HepG2 (cell line): ENCODE results near the gene FHIT. TPM values are rescaled to one million over a fixed set of nuclear protein-coding genes. Genes with fewer than 3 reads are reported as not detected.

Experiments
- ATAC-seq: fragments of 200-7000 bp; cut with Tn5 transposase; 3 replicates; pipeline ENCODE4 v1.9.1; 2020; ENCODE audit warnings: mild to moderate bottlenecking, moderate library complexity
- BruUV-seq: library from RNA; stranded (reverse); fragments of 400-500 nt; replicated peaks from 2 replicates; lab custom pipeline; 2021; lab: Mats Ljungman, UMichigan
- CTCF ChIA-PET: fragments of 300-600 bp; formaldehyde crosslinking; extraction: SDS; loops from one replicate; lab custom pipeline; 2021; ENCODE audit warnings: low total read pairs, inconsistent platforms, low intra/inter-chr PET ratio; lab: Yijun Ruan, JAX
- POLR2A ChIA-PET: fragments of 350-600 bp; sonication (Branson Sonifier 250); formaldehyde crosslinking; loops from one replicate; lab custom pipeline; 2020; ENCODE audit warnings: antibody characterized with exemption, inconsistent platforms; lab: Yijun Ruan, JAX
- DNase-seq: peaks from one replicate; pipeline ENCODE4 v3.0.0-alpha.2; 2015; ENCODE audit warnings: low spot score
- FAIRE-seq: peaks from 3 replicates; lab custom pipeline; 2011; peaks lifted over from hg19 to GRCh38; lab: Jason Lieb, UNC
- H2AFZ ChIP-seq: one replicate; pipeline ENCODE4 v1.6.1; 2011; ENCODE audit warnings: low read length, inconsistent platforms
- H3K27ac ChIP-seq: fragments of 300-600 bp; 3 replicates; pipeline ENCODE4 v1.8.0; 2011; ENCODE audit warnings: mixed run types, mild to moderate bottlenecking, mixed read lengths, low read length, inconsistent platforms; ENCODE audit not compliant: insufficient read depth; ENCODE audit errors: extremely low read length
- H3K27me3 ChIP-seq, 2 experiments: fragments of 200-600 bp in 1 of 2; 2 replicates in 1 of 2; 3 replicates in 1 of 2; pipeline versions ENCODE4 v1.6.0 to v1.8.0; 2011; ENCODE audit warnings: low read length in 2 of 2, mild to moderate bottlenecking in 2 of 2, moderate library complexity in 2 of 2, inconsistent platforms in 1 of 2; ENCODE audit not compliant: insufficient read depth in 2 of 2, control insufficient read depth in 1 of 2
- H3K36me3 ChIP-seq, 2 experiments: fragments of 200-600 bp in 1 of 2; replicated peaks in 1 of 2; 2 replicates in 1 of 2; 3 replicates in 1 of 2; pipeline versions ENCODE4 v1.5.1 to v1.8.0; 2011; ENCODE audit warnings: low read length in 2 of 2, inconsistent platforms in 1 of 2; ENCODE audit not compliant: insufficient read depth in 2 of 2, control insufficient read depth in 1 of 2
- H3K4me1 ChIP-seq: 2 replicates; pipeline ENCODE4 v1.5.1; 2012; ENCODE audit warnings: low read length, inconsistent platforms; ENCODE audit not compliant: insufficient read depth
- H3K4me2 ChIP-seq: 2 replicates; pipeline ENCODE4 v1.6.0; 2011; ENCODE audit warnings: low read depth, low read length, inconsistent platforms
- H3K4me3 ChIP-seq, 3 experiments: fragments of 200-600 bp in 1 of 3; sonication (generic), shearing (Covaris generic) in 1 of 3; replicated peaks in 1 of 3; 2 replicates each; pipeline ENCODE4 v1.5.1; 2011 to 2016; ENCODE audit warnings: low read length in 3 of 3, inconsistent platforms in 2 of 3, low read depth in 2 of 3, mild to moderate bottlenecking in 2 of 3, control low read depth in 1 of 3, mixed read lengths in 1 of 3; ENCODE audit not compliant: insufficient read depth in 1 of 3
- H3K79me2 ChIP-seq: one replicate; pipeline ENCODE4 v1.6.1; 2011; ENCODE audit warnings: low read length, inconsistent platforms; ENCODE audit not compliant: insufficient read depth
- H3K9ac ChIP-seq: 2 replicates; pipeline ENCODE4 v1.6.0; 2011; ENCODE audit warnings: mild to moderate bottlenecking, low read depth, low read length, inconsistent platforms; ENCODE audit not compliant: insufficient read depth
- H3K9me3 ChIP-seq: 2 replicates; pipeline ENCODE4 v1.5.1; 2012; ENCODE audit warnings: mild to moderate bottlenecking, low read length
- H4K20me1 ChIP-seq: 2 replicates; pipeline ENCODE4 v1.6.0; 2011; ENCODE audit warnings: inconsistent platforms, mild to moderate bottlenecking, low read length, moderate library complexity; ENCODE audit not compliant: insufficient read depth
- ARHGAP35 ChIP-seq: sonication (generic); formaldehyde crosslinking; IDR thresholded peaks from 2 replicates; pipeline ENCODE4 v1.9.0; 2022; ENCODE audit warnings: mild to moderate bottlenecking, inconsistent platforms, moderate library complexity, missing genetic modification reagents, borderline replicate concordance
- ARNT ChIP-seq: fragments of 450-650 bp; IDR thresholded peaks from 2 replicates; pipeline ENCODE4 v1.6.1; 2017
- CBX1 ChIP-seq: IDR thresholded peaks from one replicate; pipeline ENCODE4 v1.6.1; 2016; ENCODE audit warnings: antibody characterized with exemption, low read depth
- CHD4 ChIP-seq: fragments of 200-600 bp; sonication (generic); IDR thresholded peaks from 2 replicates; pipeline ENCODE4 v1.7.0; 2017; ENCODE audit warnings: mild to moderate bottlenecking, low read length, borderline replicate concordance
- DR1 ChIP-seq: sonication (generic); formaldehyde crosslinking; IDR thresholded peaks from 2 replicates; pipeline ENCODE4 v1.8.0; 2021; ENCODE audit warnings: mild to moderate bottlenecking, missing genetic modification reagents, inconsistent platforms
- KLF11 ChIP-seq: IDR thresholded peaks from 2 replicates; pipeline ENCODE4 v1.6.1; 2016; ENCODE audit warnings: missing compliant biosample characterization
- MATR3 ChIP-seq: sonication (generic); formaldehyde crosslinking; IDR thresholded peaks from 2 replicates; pipeline ENCODE4 v1.4.0; 2020; ENCODE audit warnings: missing genetic modification reagents
- SALL2 ChIP-seq: sonication (generic); formaldehyde crosslinking; IDR thresholded peaks from 2 replicates; pipeline ENCODE4 v1.8.1; 2023; ENCODE audit warnings: mild to moderate bottlenecking, missing genetic modification reagents, inconsistent platforms
- ZKSCAN5 ChIP-seq: sonication (generic); formaldehyde crosslinking; IDR thresholded peaks from 2 replicates; pipeline ENCODE4 v1.5.1; 2020; ENCODE audit warnings: mild to moderate bottlenecking, missing genetic modification reagents
- ZNF251 ChIP-seq: sonication (generic); formaldehyde crosslinking; IDR thresholded peaks from 2 replicates; pipeline ENCODE4 v1.9.0; 2021; ENCODE audit warnings: mild to moderate bottlenecking, missing genetic modification reagents
- ZNF616 ChIP-seq: sonication (generic); formaldehyde crosslinking; IDR thresholded peaks from 2 replicates; pipeline ENCODE4 v1.5.0; 2020; ENCODE audit warnings: low read depth, mild to moderate bottlenecking, missing genetic modification reagents
- ZNF772 ChIP-seq: sonication (generic); formaldehyde crosslinking; IDR thresholded peaks from 2 replicates; pipeline ENCODE4 v1.5.0; 2020; ENCODE audit warnings: mild to moderate bottlenecking, missing genetic modification reagents
- WGBS: methylation state at CpG from one replicate; pipeline ENCODE4 v1.1.6; 2017; ENCODE audit warnings: low lambda C conversion rate; 5-methylcytosine and 5-hydroxymethylcytosine counted together
- in situ Hi-C: cut with HindIII; loops from 2 replicates; pipeline ENCODE4 v1.10.0; 2017; ENCODE audit warnings: low pct_unique_long_range_greater_than_20kb; ENCODE audit not compliant: extremely low pct_ligation_motif_present
- intact Hi-C: fragments of 100-400 bp; cut with micrococcal nuclease; formaldehyde crosslinking; loops from one replicate; pipeline ENCODE4 v1.10.0; 2022; ENCODE audit not compliant: unreplicated experiment
- polyA plus RNA-seq, 8 experiments: library from polyadenylated mRNA; depleted of rRNA in 3 of 8; stranded (reverse) in 7 of 8; unstranded in 1 of 8; fragments of >200 nt; fragmentation: Illumina TruSeq in 4 of 8; extraction: Trizol in 4 of 8; gene quantifications; 2 replicates each; pipeline versions ENCODE4 v1.2.1 to v1.2.3, GENCODE V29; 2011 to 2016; ENCODE audit warnings: low read depth in 4 of 8, missing spikeins in 1 of 8, mixed read lengths in 1 of 8; ENCODE audit not compliant: insufficient read depth in 1 of 8
- total RNA-seq, 5 experiments: library from RNA; depleted of rRNA; stranded (reverse); fragments of >200 nt; fragmentation: Illumina TruSeq; extraction: Trizol; gene quantifications; 2 replicates each; pipeline ENCODE4 v1.2.3, GENCODE V29; 2016; ENCODE audit warnings: low read depth in 1 of 5
- TF ChIP-seq, protein P1 (sequence below): sonication (generic); formaldehyde crosslinking; IDR thresholded peaks from 2 replicates; pipeline ENCODE4 v1.5.0; 2020; ENCODE audit warnings: mild to moderate bottlenecking, missing genetic modification reagents, borderline replicate concordance
- TF ChIP-seq, protein P2 (sequence below): sonication (generic); formaldehyde crosslinking; IDR thresholded peaks from 2 replicates; pipeline ENCODE4; 2020; ENCODE audit warnings: missing genetic modification reagents, mild to moderate bottlenecking, borderline replicate concordance
- TF ChIP-seq, protein P3 (sequence below): sonication (generic); formaldehyde crosslinking; IDR thresholded peaks from 2 replicates; pipeline ENCODE4 v1.4.0; 2020; ENCODE audit warnings: low read depth, missing genetic modification reagents

The FHIT gene
- total and polyA plus RNA-seq, 2 of the 13 experiments (the other 11 are each of a cell fraction or from before 2014, with no cell fraction given) = 4.0 to 4.6 TPM

DNA sequence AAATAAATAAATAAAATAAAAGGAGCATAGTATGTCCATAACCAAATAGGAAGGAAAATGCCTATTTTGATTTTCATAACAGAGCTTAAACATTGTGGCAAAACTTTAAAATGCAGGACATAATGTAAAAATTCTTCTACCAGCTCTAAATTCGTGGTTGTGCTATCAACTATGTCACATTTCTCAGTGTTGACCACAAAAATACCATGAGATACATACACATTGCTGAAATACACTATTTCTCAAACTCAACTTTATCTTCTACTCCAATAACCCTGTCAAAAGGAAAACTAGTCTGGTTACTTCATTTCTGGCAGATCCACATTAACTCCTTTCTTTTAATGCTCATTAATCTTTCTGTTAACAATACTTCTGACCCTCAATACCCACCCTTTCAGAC lies 523.2 kb downstream of the FHIT start:
- FAIRE-seq = no peak
- ChIA-PET POLR2A (no interaction called here), CTCF (no interaction called here)
- H3K9me3 ChIP-seq = no peaks in the 10 kb centered on the region
- no peak for ATAC-seq
- no peak overlapping the region for H3K4me3 ChIP-seq
- no peak overlapping the region for H2AFZ ChIP-seq
- in situ Hi-C loops = no loop called here
- H3K9ac ChIP-seq = no peak overlapping the region
- no peaks in the 10 kb centered on the region for H3K27me3 ChIP-seq
- no TSS peak for BruUV-seq
- WGBS = 10% methylated on average over 1 of the region's 1 CpG
- no peaks in the 10 kb centered on the region for H3K4me1 ChIP-seq
- H4K20me1 ChIP-seq = no peaks in the 10 kb centered on the region
- no peak for DNase-seq
- H3K4me2 ChIP-seq = no peak overlapping the region
- H3K27ac ChIP-seq = no peak overlapping the region
- intact Hi-C loops = no loop called here
- H3K79me2 ChIP-seq = no peaks in the 10 kb centered on the region
- H3K36me3 ChIP-seq = no peaks in the 10 kb centered on the region
- TF ChIP-seq ZNF772 (CRISPR knock-in tag) (no peak), KLF11 (CRISPR knock-in tag) (no peak), ARNT (no peak), CBX1 (no peak), DR1 (CRISPR knock-in tag) (no peak), ZNF616 (no peak), SALL2 (CRISPR knock-in tag) (no peak), MATR3 (no peak), ZNF251 (CRISPR knock-in tag) (no peak), ARHGAP35 (CRISPR knock-in tag) (no peak), CHD4 (no peak), ZKSCAN5 (CRISPR knock-in tag) (no peak)
- TF ChIP-seq, protein P1, sequence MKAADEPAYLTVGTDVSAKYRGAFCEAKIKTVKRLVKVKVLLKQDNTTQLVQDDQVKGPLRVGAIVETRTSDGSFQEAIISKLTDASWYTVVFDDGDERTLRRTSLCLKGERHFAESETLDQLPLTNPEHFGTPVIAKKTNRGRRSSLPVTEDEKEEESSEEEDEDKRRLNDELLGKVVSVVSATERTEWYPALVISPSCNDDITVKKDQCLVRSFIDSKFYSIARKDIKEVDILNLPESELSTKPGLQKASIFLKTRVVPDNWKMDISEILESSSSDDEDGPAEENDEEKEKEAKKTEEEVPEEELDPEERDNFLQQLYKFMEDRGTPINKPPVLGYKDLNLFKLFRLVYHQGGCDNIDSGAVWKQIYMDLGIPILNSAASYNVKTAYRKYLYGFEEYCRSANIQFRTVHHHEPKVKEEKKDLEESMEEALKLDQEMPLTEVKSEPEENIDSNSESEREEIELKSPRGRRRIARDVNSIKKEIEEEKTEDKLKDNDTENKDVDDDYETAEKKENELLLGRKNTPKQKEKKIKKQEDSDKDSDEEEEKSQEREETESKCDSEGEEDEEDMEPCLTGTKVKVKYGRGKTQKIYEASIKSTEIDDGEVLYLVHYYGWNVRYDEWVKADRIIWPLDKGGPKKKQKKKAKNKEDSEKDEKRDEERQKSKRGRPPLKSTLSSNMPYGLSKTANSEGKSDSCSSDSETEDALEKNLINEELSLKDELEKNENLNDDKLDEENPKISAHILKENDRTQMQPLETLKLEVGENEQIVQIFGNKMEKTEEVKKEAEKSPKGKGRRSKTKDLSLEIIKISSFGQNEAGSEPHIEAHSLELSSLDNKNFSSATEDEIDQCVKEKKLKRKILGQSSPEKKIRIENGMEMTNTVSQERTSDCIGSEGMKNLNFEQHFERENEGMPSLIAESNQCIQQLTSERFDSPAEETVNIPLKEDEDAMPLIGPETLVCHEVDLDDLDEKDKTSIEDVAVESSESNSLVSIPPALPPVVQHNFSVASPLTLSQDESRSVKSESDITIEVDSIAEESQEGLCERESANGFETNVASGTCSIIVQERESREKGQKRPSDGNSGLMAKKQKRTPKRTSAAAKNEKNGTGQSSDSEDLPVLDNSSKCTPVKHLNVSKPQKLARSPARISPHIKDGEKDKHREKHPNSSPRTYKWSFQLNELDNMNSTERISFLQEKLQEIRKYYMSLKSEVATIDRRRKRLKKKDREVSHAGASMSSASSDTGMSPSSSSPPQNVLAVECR (CRISPR knock-in tag) = no peak
- TF ChIP-seq, protein P2, sequence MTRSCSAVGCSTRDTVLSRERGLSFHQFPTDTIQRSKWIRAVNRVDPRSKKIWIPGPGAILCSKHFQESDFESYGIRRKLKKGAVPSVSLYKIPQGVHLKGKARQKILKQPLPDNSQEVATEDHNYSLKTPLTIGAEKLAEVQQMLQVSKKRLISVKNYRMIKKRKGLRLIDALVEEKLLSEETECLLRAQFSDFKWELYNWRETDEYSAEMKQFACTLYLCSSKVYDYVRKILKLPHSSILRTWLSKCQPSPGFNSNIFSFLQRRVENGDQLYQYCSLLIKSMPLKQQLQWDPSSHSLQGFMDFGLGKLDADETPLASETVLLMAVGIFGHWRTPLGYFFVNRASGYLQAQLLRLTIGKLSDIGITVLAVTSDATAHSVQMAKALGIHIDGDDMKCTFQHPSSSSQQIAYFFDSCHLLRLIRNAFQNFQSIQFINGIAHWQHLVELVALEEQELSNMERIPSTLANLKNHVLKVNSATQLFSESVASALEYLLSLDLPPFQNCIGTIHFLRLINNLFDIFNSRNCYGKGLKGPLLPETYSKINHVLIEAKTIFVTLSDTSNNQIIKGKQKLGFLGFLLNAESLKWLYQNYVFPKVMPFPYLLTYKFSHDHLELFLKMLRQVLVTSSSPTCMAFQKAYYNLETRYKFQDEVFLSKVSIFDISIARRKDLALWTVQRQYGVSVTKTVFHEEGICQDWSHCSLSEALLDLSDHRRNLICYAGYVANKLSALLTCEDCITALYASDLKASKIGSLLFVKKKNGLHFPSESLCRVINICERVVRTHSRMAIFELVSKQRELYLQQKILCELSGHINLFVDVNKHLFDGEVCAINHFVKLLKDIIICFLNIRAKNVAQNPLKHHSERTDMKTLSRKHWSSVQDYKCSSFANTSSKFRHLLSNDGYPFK = no peak
- TF ChIP-seq, protein P3, sequence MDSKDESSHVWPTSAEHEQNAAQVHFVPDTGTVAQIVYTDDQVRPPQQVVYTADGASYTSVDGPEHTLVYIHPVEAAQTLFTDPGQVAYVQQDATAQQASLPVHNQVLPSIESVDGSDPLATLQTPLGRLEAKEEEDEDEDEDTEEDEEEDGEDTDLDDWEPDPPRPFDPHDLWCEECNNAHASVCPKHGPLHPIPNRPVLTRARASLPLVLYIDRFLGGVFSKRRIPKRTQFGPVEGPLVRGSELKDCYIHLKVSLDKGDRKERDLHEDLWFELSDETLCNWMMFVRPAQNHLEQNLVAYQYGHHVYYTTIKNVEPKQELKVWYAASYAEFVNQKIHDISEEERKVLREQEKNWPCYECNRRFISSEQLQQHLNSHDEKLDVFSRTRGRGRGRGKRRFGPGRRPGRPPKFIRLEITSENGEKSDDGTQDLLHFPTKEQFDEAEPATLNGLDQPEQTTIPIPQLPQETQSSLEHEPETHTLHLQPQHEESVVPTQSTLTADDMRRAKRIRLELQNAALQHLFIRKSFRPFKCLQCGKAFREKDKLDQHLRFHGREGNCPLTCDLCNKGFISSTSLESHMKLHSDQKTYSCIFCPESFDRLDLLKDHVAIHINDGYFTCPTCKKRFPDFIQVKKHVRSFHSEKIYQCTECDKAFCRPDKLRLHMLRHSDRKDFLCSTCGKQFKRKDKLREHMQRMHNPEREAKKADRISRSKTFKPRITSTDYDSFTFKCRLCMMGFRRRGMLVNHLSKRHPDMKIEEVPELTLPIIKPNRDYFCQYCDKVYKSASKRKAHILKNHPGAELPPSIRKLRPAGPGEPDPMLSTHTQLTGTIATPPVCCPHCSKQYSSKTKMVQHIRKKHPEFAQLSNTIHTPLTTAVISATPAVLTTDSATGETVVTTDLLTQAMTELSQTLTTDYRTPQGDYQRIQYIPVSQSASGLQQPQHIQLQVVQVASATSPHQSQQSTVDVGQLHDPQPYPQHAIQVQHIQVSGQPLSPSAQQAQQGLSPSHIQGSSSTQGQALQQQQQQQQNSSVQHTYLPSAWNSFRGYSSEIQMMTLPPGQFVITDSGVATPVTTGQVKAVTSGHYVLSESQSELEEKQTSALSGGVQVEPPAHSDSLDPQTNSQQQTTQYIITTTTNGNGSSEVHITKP (CRISPR knock-in tag) = no peak
